Urinary bladder (tissue), 4 donors: ENCODE measurements around the gene TBPL1. TPM values are rescaled to one million over a fixed set of nuclear protein-coding genes. Genes with fewer than 3 reads are reported as not detected.
"Not testable (repeated sequence)": the region's sequence is repeated elsewhere in the genome, so short reads cannot be mapped to it uniquely, and the experiment has no call there.

ENCODE experiments used
- DNase-seq: peaks from one replicate; pipeline ENCODE4 v3.0.0-alpha.2; 2015; ENCODE audit errors: extremely low spot score
- H3K27ac ChIP-seq: one replicate; pipeline ENCODE4 v1.5.1; 2013; ENCODE audit warnings: low read depth, mild to moderate bottlenecking, moderate library complexity
- H3K36me3 ChIP-seq: one replicate; pipeline ENCODE4 v1.6.1; 2013; ENCODE audit warnings: mild to moderate bottlenecking, moderate library complexity; ENCODE audit not compliant: insufficient read depth
- H3K4me1 ChIP-seq: one replicate; pipeline ENCODE4 v1.6.1; 2013; ENCODE audit warnings: mild to moderate bottlenecking, moderate library complexity; ENCODE audit not compliant: insufficient read depth
- H3K4me3 ChIP-seq: one replicate; pipeline ENCODE4 v1.5.1; 2013; ENCODE audit warnings: low read depth, low read length
- WGBS: extraction: QIAGEN DNeasy Blood & Tissue Kit; methylation state at CpG from one replicate; pipeline ENCODE4 v1.1.7; 2013; 5-methylcytosine and 5-hydroxymethylcytosine counted together
- polyA plus RNA-seq: library from polyadenylated mRNA; stranded (reverse); fragments of 200-250 nt; gene quantifications from one replicate; pipeline ENCODE4 v1.2.3, GENCODE V29; 2013
- total RNA-seq: library from RNA; depleted of rRNA; stranded (reverse); fragments of >200 nt; gene quantifications from one replicate; pipeline ENCODE4 v1.2.3, GENCODE V29; 2014
- donor health status: healthy with polysubstance abuse.
- donor health status: healthy.

TBPL1 gene
- total RNA-seq = 39.7 TPM
- 30.4 TPM for polyA plus RNA-seq

- no peaks in the 10 kb centered on the region for H3K36me3 ChIP-seq
- DNase-seq = peak; percentile 95
- peaks cover 2% of the 10 kb centered on the region for H3K4me1 ChIP-seq
- peak within 1 kb of the TSS; percentile 94 for H3K4me3 ChIP-seq
- under 1% methylated on average over 64 of the region's 64 CpGs for WGBS
- H3K27ac ChIP-seq = peak within 1 kb of the TSS; percentile 94
These were observed at the start of gene TBPL1 for GRCh38 chr6:133952815-133953633. TBPL1 (plus strand) TSS chr6:133953224; CDS start chr6:133980126, 26,902 bp downstream.

GRCh38 chr6:133903855-133904254 lies 49.2 kb upstream of the TBPL1 start:
- WGBS = 97% methylated on average over 2 of the region's 2 CpGs
- no peaks in the 10 kb centered on the region for H3K4me1 ChIP-seq
- no peak overlapping the region for H3K4me3 ChIP-seq
- H3K27ac ChIP-seq = no peak overlapping the region
- DNase-seq = no peak
- no peaks in the 10 kb centered on the region for H3K36me3 ChIP-seq

- H3K36me3 ChIP-seq = no peaks in the 10 kb centered on the region
- 83% methylated on average over 1 of the region's 1 CpG for WGBS
- no peak overlapping the region for H3K27ac ChIP-seq
- DNase-seq = no peak
- no peaks in the 10 kb centered on the region for H3K4me1 ChIP-seq
- H3K4me3 ChIP-seq = no peak overlapping the region
These were observed 47.0 kb upstream of the TBPL1 start for GRCh38 chr6:133906050-133906449.

GRCh38 chr6:133916650-133917151 lies 36.3 kb upstream of the TBPL1 start:
- 12% methylated on average over 8 of the region's 8 CpGs for WGBS
- DNase-seq = peak; percentile 63
- no peak overlapping the region for H3K27ac ChIP-seq
- H3K4me3 ChIP-seq = no peak overlapping the region
- no peaks in the 10 kb centered on the region for H3K4me1 ChIP-seq
- no peaks in the 10 kb centered on the region for H3K36me3 ChIP-seq

- no peaks in the 10 kb centered on the region for H3K36me3 ChIP-seq
- H3K4me3 ChIP-seq = no peak overlapping the region
- no peak overlapping the region for H3K27ac ChIP-seq
- 80% methylated on average over 4 of the region's 4 CpGs for WGBS
- DNase-seq = no peak
- no peaks in the 10 kb centered on the region for H3K4me1 ChIP-seq
These were observed 35.2 kb upstream of the TBPL1 start for GRCh38 chr6:133917781-133918180.

GRCh38 chr6:133918208-133918930 lies 34.7 kb upstream of the TBPL1 start:
- H3K4me3 ChIP-seq = no peak overlapping the region
- no peak overlapping the region for H3K27ac ChIP-seq
- H3K36me3 ChIP-seq = no peaks in the 10 kb centered on the region
- no peak for DNase-seq
- no peaks in the 10 kb centered on the region for H3K4me1 ChIP-seq
- WGBS = 68% methylated on average over 2 of the region's 2 CpGs

GRCh38 chr6:133919362-133919761 lies 33.7 kb upstream of the TBPL1 start:
- Histone ChIP-seq H3K27ac (no peak overlapping the region), H3K4me1 (no peaks in the 10 kb centered on the region), H3K4me3 (no peak overlapping the region), H3K36me3 (no peaks in the 10 kb centered on the region)
- DNase-seq = no peak
- 93% methylated on average over 5 of the region's 5 CpGs for WGBS

- WGBS = 19% methylated on average over 6 of the region's 6 CpGs
- no peaks in the 10 kb centered on the region for H3K4me1 ChIP-seq
- H3K4me3 ChIP-seq = no peak overlapping the region
These were observed 31.7 kb upstream of the TBPL1 start for GRCh38 chr6:133921249-133921859.

GRCh38 chr6:133923938-133924593 lies 29.0 kb upstream of the TBPL1 start:
- peak; percentile 58 for DNase-seq
- H3K27ac ChIP-seq = no peak overlapping the region
- no peaks in the 10 kb centered on the region for H3K36me3 ChIP-seq
- H3K4me1 ChIP-seq = no peaks in the 10 kb centered on the region
- 26% methylated on average over 6 of the region's 6 CpGs for WGBS
- no peak overlapping the region for H3K4me3 ChIP-seq

More at GRCh38 chr6:133921249-133921859, 31.7 kb upstream of the TBPL1 start:
- Histone ChIP-seq H3K27ac (no peak overlapping the region), H3K36me3 (no peaks in the 10 kb centered on the region)
- DNase-seq = peak; percentile 59

GRCh38 chr6:133931221-133931620 lies 21.8 kb upstream of the TBPL1 start:
- not testable (repeated sequence) for H3K27ac ChIP-seq, H3K36me3 ChIP-seq
- WGBS = 72% methylated on average over 6 of the region's 6 CpGs

GRCh38 chr6:133936352-133936751 lies 16.7 kb upstream of the TBPL1 start:
- H3K27ac ChIP-seq, H3K4me1 ChIP-seq, DNase-seq, H3K4me3 ChIP-seq, H3K36me3 ChIP-seq: not testable (repeated sequence)
- WGBS = 84% methylated on average over 3 of the region's 3 CpGs

More at GRCh38 chr6:133931221-133931620, 21.8 kb upstream of the TBPL1 start:
- H3K4me3 ChIP-seq, H3K4me1 ChIP-seq, DNase-seq: not testable (repeated sequence)

- H3K4me1 ChIP-seq = no peaks in the 10 kb centered on the region
- no peaks in the 10 kb centered on the region for H3K36me3 ChIP-seq
- no peak overlapping the region for H3K4me3 ChIP-seq
- no peak for DNase-seq
- no peak overlapping the region for H3K27ac ChIP-seq
These were observed 15.1 kb upstream of the TBPL1 start for GRCh38 chr6:133937909-133938308.

- no peak overlapping the region for H3K27ac ChIP-seq
- 89% methylated on average over 1 of the region's 1 CpG for WGBS
- no peak for DNase-seq
These were observed 14.5 kb upstream of the TBPL1 start for GRCh38 chr6:133938533-133938932.

More at GRCh38 chr6:133938533-133938932, 14.5 kb upstream of the TBPL1 start:
- Histone ChIP-seq H3K4me1 (no peaks in the 10 kb centered on the region), H3K4me3 (no peak overlapping the region), H3K36me3 (no peaks in the 10 kb centered on the region)
